HepG2 (cell line): ENCODE data around the gene PLA2G4B. TPM values are rescaled to one million over a fixed set of nuclear protein-coding genes. Genes with fewer than 3 reads are reported as not detected.
A peak's percentile ranks its signal among the peaks of the same experiment; 100 is the strongest.

ENCODE experiments used
- AKAP8 ChIP-seq: sonication (generic); formaldehyde crosslinking; IDR thresholded peaks from 2 replicates; pipeline ENCODE4 v1.5.1; 2020; ENCODE audit warnings: mild to moderate bottlenecking, missing genetic modification reagents
- ELF1 ChIP-seq: sonication (generic); formaldehyde crosslinking; IDR thresholded peaks from 2 replicates; pipeline ENCODE4 v1.4.0; 2020; ENCODE audit warnings: missing genetic modification reagents
- ESRRA ChIP-seq: sonication (generic); formaldehyde crosslinking; IDR thresholded peaks from 2 replicates; pipeline ENCODE4 v1.5.1; 2020; ENCODE audit warnings: mild to moderate bottlenecking, low read depth, missing genetic modification reagents
- ETV5 ChIP-seq: IDR thresholded peaks from 2 replicates; pipeline ENCODE4 v1.6.1; 2018; ENCODE audit warnings: missing biosample characterization, missing genetic modification reagents, inconsistent platforms, borderline replicate concordance
- EZH2 ChIP-seq: conservative IDR thresholded peaks from 2 replicates; pipeline ENCODE4 v1.6.1; 2012; ENCODE audit warnings: mild to moderate bottlenecking, low read depth, low read length, moderate library complexity
- GABPA ChIP-seq, 2 experiments: IDR thresholded peaks; 2 replicates each; pipeline ENCODE4 v1.6.1; 2011 to 2016; ENCODE audit warnings: low read depth in 2 of 2, low read length in 1 of 2, missing biosample characterization in 1 of 2, missing genetic modification characterization in 1 of 2
- HMG20B ChIP-seq: conservative IDR thresholded peaks from 2 replicates; pipeline ENCODE4 v1.6.1; 2016; ENCODE audit warnings: missing genetic modification reagents, missing compliant biosample characterization
- HMGXB3 ChIP-seq: sonication (generic); formaldehyde crosslinking; IDR thresholded peaks from 2 replicates; pipeline ENCODE4 v1.4.0; 2020; ENCODE audit warnings: missing genetic modification reagents, borderline replicate concordance
- HNF4A ChIP-seq: sonication (generic); formaldehyde crosslinking; IDR thresholded peaks from 2 replicates; pipeline ENCODE4 v1.4.0; 2020; ENCODE audit warnings: missing genetic modification reagents
- JARID2 ChIP-seq: sonication (generic); formaldehyde crosslinking; IDR thresholded peaks from 2 replicates; pipeline ENCODE4 v1.8.1; 2023; ENCODE audit warnings: missing genetic modification reagents, inconsistent platforms; ENCODE audit not compliant: insufficient replicate concordance
- MNT ChIP-seq: fragments of 450-650 bp; IDR thresholded peaks from 2 replicates; pipeline ENCODE4 v1.6.1; 2016
- NR2C2 ChIP-seq: sonication (generic); formaldehyde crosslinking; IDR thresholded peaks from 2 replicates; pipeline ENCODE4 v1.4.0; 2020; ENCODE audit warnings: missing genetic modification reagents, mild to moderate bottlenecking, moderate library complexity, borderline replicate concordance
- NR2F1 ChIP-seq, 2 experiments: fragments of 450-650 bp in 1 of 2; formaldehyde crosslinking in 1 of 2; IDR thresholded peaks; 2 replicates each; pipeline versions ENCODE4 v1.5.0 to v1.6.1; 2016 to 2020; ENCODE audit warnings: mild to moderate bottlenecking in 1 of 2, missing compliant biosample characterization in 1 of 2, missing genetic modification reagents in 1 of 2, moderate library complexity in 1 of 2
- PITX1 ChIP-seq: sonication (generic); formaldehyde crosslinking; IDR thresholded peaks from 2 replicates; pipeline ENCODE4 v1.5.1; 2020; ENCODE audit warnings: mild to moderate bottlenecking, missing genetic modification reagents
- RARA ChIP-seq: IDR thresholded peaks from 2 replicates; pipeline ENCODE4 v1.6.1; 2016; ENCODE audit warnings: missing genetic modification reagents, missing compliant biosample characterization
- SAP130 ChIP-seq: IDR thresholded peaks from 2 replicates; pipeline ENCODE4 v1.6.1; 2016; ENCODE audit warnings: low read depth
- SMAD9 ChIP-seq: sonication (generic); formaldehyde crosslinking; IDR thresholded peaks from 2 replicates; pipeline ENCODE4 v1.5.1; 2020; ENCODE audit warnings: mild to moderate bottlenecking, missing genetic modification reagents
- SMC3 ChIP-seq: IDR thresholded peaks from 2 replicates; pipeline ENCODE4 v1.6.1; 2011; ENCODE audit warnings: low read length, improper control_type of control experiment
- STAG1 ChIP-seq: sonication (generic); formaldehyde crosslinking; IDR thresholded peaks from 2 replicates; pipeline ENCODE4 v1.4.0; 2020; ENCODE audit warnings: missing genetic modification reagents
- TBX2 ChIP-seq: sonication (generic); formaldehyde crosslinking; IDR thresholded peaks from 2 replicates; pipeline ENCODE4 v1.5.0; 2020; ENCODE audit warnings: missing genetic modification reagents, mild to moderate bottlenecking, borderline replicate concordance
- TFDP2 ChIP-seq: sonication (generic); formaldehyde crosslinking; IDR thresholded peaks from 2 replicates; pipeline ENCODE4 v1.4.0; 2020; ENCODE audit warnings: missing genetic modification reagents
- ZMYM3 ChIP-seq: sonication (generic); formaldehyde crosslinking; IDR thresholded peaks from 2 replicates; pipeline ENCODE4 v1.5.1; 2020; ENCODE audit warnings: mild to moderate bottlenecking, missing genetic modification reagents
- ZNF34 ChIP-seq: sonication (generic); formaldehyde crosslinking; IDR thresholded peaks from 2 replicates; pipeline ENCODE4 v1.4.0; 2020; ENCODE audit warnings: mild to moderate bottlenecking, missing genetic modification reagents, borderline replicate concordance
- polyA plus RNA-seq, 8 experiments: library from polyadenylated mRNA; depleted of rRNA in 3 of 8; stranded (reverse) in 7 of 8; unstranded in 1 of 8; fragments of >200 nt; fragmentation: Illumina TruSeq in 4 of 8; extraction: Trizol in 4 of 8; gene quantifications; 2 replicates each; pipeline versions ENCODE4 v1.2.1 to v1.2.3, GENCODE V29; 2011 to 2016; ENCODE audit warnings: low read depth in 4 of 8, missing spikeins in 1 of 8, mixed read lengths in 1 of 8; ENCODE audit not compliant: insufficient read depth in 1 of 8
- total RNA-seq, 5 experiments: library from RNA; depleted of rRNA; stranded (reverse); fragments of >200 nt; fragmentation: Illumina TruSeq; extraction: Trizol; gene quantifications; 2 replicates each; pipeline ENCODE4 v1.2.3, GENCODE V29; 2016; ENCODE audit warnings: low read depth in 1 of 5

PLA2G4B gene
- total and polyA plus RNA-seq, 2 of the 13 experiments (the other 11 are each of a cell fraction or from before 2014, with no cell fraction given), result 5.1 to 8.0 TPM

GRCh38 chr15:41860049-41860828, 21.6 kb downstream of the PLA2G4B start (continued):
- TF ChIP-seq NR2C2 (peak; percentile 85), STAG1 (CRISPR knock-in tag) (peak; percentile 47), NR2F1 (CRISPR knock-in tag; IDR thresholded peaks at IDR 0.05) (peak; percentile 92 to 96), HMGXB3 (no peak), SMAD9 (CRISPR knock-in tag) (no peak), JARID2 (CRISPR knock-in tag) (no peak), TBX2 (CRISPR knock-in tag) (0 out of 2 replicates have a peak, but pooled peaks have one; percentile 15), HMG20B (no peak), ZMYM3 (CRISPR knock-in tag) (peak; percentile 61; the same call in 1 of the 2 replicates), RARA (CRISPR knock-in tag) (peak; percentile 66), SMC3 (peak; percentile 43; the same call in 1 of the 2 replicates), MNT (peak; percentile 68), ZNF34 (CRISPR knock-in tag) (no peak), EZH2 (0 out of 2 replicates have a peak, but pooled peaks have one; percentile 70), ETV5 (CRISPR knock-in tag) (peak; percentile 71; the same call in 1 of the 2 replicates), ESRRA (CRISPR knock-in tag) (peak; percentile 66), ELF1 (CRISPR knock-in tag) (0 out of 2 replicates have a peak, but pooled peaks have one; percentile 22), SAP130 (peak; percentile 25; the same call in 1 of the 2 replicates), GABPA (IDR thresholded peaks at IDR 0.05; ENCODE audit: low read depth, low read length) (no peak), GABPA (CRISPR knock-in tag; IDR thresholded peaks at IDR 0.05; ENCODE audit: low read depth) (0 out of 2 replicates have a peak, but pooled peaks have one; percentile 44), AKAP8 (no peak), PITX1 (CRISPR knock-in tag) (peak; percentile 55; the same call in 1 of the 2 replicates), TFDP2 (CRISPR knock-in tag) (no peak), HNF4A (CRISPR knock-in tag) (peak; percentile 43; the same call in 1 of the 2 replicates)
